GM12891 (cell line): Measurements from ENCODE around the gene CHMP4A.

ENCODE experiments used
- PAX5 ChIP-seq: IDR thresholded peaks from 2 replicates; pipeline ENCODE4 v1.6.1; 2011; ENCODE audit warnings: low read length, moderate library complexity, mild to moderate bottlenecking; ENCODE audit not compliant: insufficient read depth, severe bottlenecking
- POLR2A ChIP-seq: IDR thresholded peaks from 2 replicates; pipeline ENCODE4 v1.6.1; 2011; ENCODE audit warnings: low read depth, low read length, control low read depth
- POLR2AphosphoS5 ChIP-seq: IDR thresholded peaks from 2 replicates; pipeline ENCODE4 v1.6.1; 2011; ENCODE audit warnings: low read depth, low read length, control low read depth
- POU2F2 ChIP-seq: IDR thresholded peaks from 2 replicates; pipeline ENCODE4 v1.6.1; 2011; ENCODE audit warnings: low read depth, mild to moderate bottlenecking, control low read depth, low read length, moderate library complexity
- SPI1 ChIP-seq: IDR thresholded peaks from 2 replicates; pipeline ENCODE4 v1.6.1; 2011; ENCODE audit warnings: low read depth, low read length, control low read depth
- TAF1 ChIP-seq: IDR thresholded peaks from 2 replicates; pipeline ENCODE4 v1.6.1; 2011; ENCODE audit warnings: low read depth, low read length, control low read depth

- no peak for TF ChIP-seq POLR2A
- no peak for TF ChIP-seq POLR2AphosphoS5
- TF ChIP-seq SPI1 = no peak
- no peak for TF ChIP-seq TAF1
- peak; percentile 16; the same call in 1 of the 2 replicates for TF ChIP-seq POU2F2
- no peak for TF ChIP-seq PAX5
Observed at GRCh38 chr14:24177891-24178290, 35.4 kb downstream of the CHMP4A start.
